BLaER1 (cell line): ENCODE results near the gene P2RY4.

ENCODE experiments used
- H3K27ac ChIP-seq: shearing (Covaris generic); formaldehyde crosslinking; 2 replicates; pipeline ENCODE4 v1.8.1; 2022
- H3K27me3 ChIP-seq: shearing (Covaris generic); formaldehyde crosslinking; 2 replicates; pipeline ENCODE4 v1.8.1; 2022
- H3K36me3 ChIP-seq: shearing (Covaris generic); formaldehyde crosslinking; 2 replicates; pipeline ENCODE4 v1.8.1; 2022
- H3K4me1 ChIP-seq: shearing (Covaris generic); formaldehyde crosslinking; 2 replicates; pipeline ENCODE4 v1.8.1; 2022
- H3K4me2 ChIP-seq: shearing (Covaris generic); formaldehyde crosslinking; 2 replicates; pipeline ENCODE4 v1.8.1; 2022
- H3K4me3 ChIP-seq: shearing (Covaris generic); formaldehyde crosslinking; 2 replicates; pipeline ENCODE4 v1.8.1; 2022
- H3K9ac ChIP-seq: shearing (Covaris generic); formaldehyde crosslinking; 2 replicates; pipeline ENCODE4 v1.8.1; 2022
- H3K9me3 ChIP-seq: shearing (Covaris generic); formaldehyde crosslinking; 2 replicates; pipeline ENCODE4 v1.8.1; 2022
- H4K20me1 ChIP-seq: shearing (Covaris generic); formaldehyde crosslinking; 2 replicates; pipeline ENCODE4 v1.8.1; 2022
- Cebpa-rat ChIP-seq: shearing (Covaris generic); IDR thresholded peaks from 2 replicates; pipeline ENCODE4 v1.8.1; 2022

The P2RY4 gene

GRCh38 chrX:70268034-70268433 lies 8.0 kb upstream of the P2RY4 start, which contains the start of gene ARR3:
TSS of gene ARR3 (plus strand) at chrX:70268334. CDS start at chrX:70269386, 1,052 bp downstream.
- Histone ChIP-seq H3K9me3 (no peaks in the 10 kb centered on the region), H3K27me3 (peaks cover 67% of the 10 kb centered on the region), H3K4me2 (no peak within 1 kb of the TSS), H3K27ac (no peak within 1 kb of the TSS), H3K9ac (no peak within 1 kb of the TSS), H4K20me1 (no peaks in the 10 kb centered on the region), H3K4me1 (no peaks in the 10 kb centered on the region), H3K4me3 (no peak within 1 kb of the TSS), H3K36me3 (no peaks in the 10 kb centered on the region)
- no peak for TF ChIP-seq Cebpa-rat

DNA sequence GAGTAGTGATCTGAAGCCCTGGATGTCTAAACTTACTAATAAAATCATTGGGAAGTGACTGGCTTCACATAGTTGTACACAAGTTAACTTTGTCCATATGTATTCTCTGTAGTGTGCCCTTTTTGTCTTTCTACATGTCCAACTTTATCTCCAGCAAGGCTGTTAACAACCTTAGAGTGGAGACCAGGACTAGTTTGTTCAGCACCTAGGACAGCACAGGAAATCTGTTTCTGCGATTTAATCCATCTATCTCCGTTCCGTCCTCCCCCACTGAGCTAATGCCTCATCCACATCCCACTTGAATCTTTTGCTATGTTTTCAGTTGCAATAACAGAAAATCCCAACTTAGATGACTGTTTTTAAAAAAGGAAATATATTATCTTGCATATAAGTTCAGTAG lies 4.8 kb upstream of the P2RY4 start:
- no peaks in the 10 kb centered on the region for H3K4me1 ChIP-seq
- H3K4me3 ChIP-seq, result no peak overlapping the region
- H4K20me1 ChIP-seq, result no peaks in the 10 kb centered on the region; the same call in 1 of the 2 replicates
- no peaks in the 10 kb centered on the region for H3K9me3 ChIP-seq
- no peak overlapping the region for H3K9ac ChIP-seq
- no peak overlapping the region for H3K4me2 ChIP-seq
- H3K27me3 ChIP-seq, result peaks cover 73% of the 10 kb centered on the region
- TF ChIP-seq Cebpa-rat, result no peak
- no peaks in the 10 kb centered on the region for H3K36me3 ChIP-seq
- H3K27ac ChIP-seq, result no peak overlapping the region

GRCh38 chrX:70262952-70263567 lies 3.1 kb upstream of the P2RY4 start:
- Histone ChIP-seq H4K20me1 (no peaks in the 10 kb centered on the region; the same call in 1 of the 2 replicates), H3K4me1 (no peaks in the 10 kb centered on the region), H3K36me3 (no peaks in the 10 kb centered on the region), H3K4me2 (no peak overlapping the region), H3K27me3 (peaks cover 72% of the 10 kb centered on the region), H3K27ac (no peak overlapping the region), H3K9ac (no peak overlapping the region), H3K4me3 (no peak overlapping the region), H3K9me3 (no peaks in the 10 kb centered on the region)
- no peak for TF ChIP-seq Cebpa-rat

GRCh38 chrX:70257423-70258288 lies 2.3 kb downstream of the P2RY4 start:
- no peaks in the 10 kb centered on the region for H3K4me1 ChIP-seq
- no peaks in the 10 kb centered on the region; the same call in 1 of the 2 replicates for H4K20me1 ChIP-seq
- H3K4me3 ChIP-seq, result no peak overlapping the region
- no peaks in the 10 kb centered on the region for H3K36me3 ChIP-seq
- no peak overlapping the region for H3K27ac ChIP-seq
- H3K9ac ChIP-seq, result no peak overlapping the region
- TF ChIP-seq Cebpa-rat, result no peak
- H3K27me3 ChIP-seq, result peaks cover 82% of the 10 kb centered on the region
- H3K4me2 ChIP-seq, result no peak overlapping the region
- no peaks in the 10 kb centered on the region for H3K9me3 ChIP-seq

DNA sequence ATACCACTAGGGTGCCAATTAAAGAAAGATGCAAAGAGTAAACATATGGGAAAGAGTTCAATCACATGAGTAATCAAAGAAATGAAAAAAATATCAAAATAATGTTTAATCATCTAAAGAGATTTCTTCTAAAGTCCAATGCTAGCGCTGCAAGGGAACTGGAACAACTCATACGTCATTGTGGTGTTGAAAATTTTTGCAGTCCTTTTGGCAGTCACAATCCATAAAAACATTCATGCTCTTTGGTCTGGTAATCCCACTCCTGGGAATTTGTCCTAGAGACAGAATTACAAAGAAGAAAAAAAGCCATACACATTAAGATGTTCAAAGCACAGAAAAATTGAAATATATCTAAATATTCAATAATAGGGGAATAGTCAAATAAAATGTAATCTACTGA lies 4.6 kb downstream of the P2RY4 start:
- Histone ChIP-seq H3K27ac (no peak overlapping the region), H3K27me3 (peaks cover 80% of the 10 kb centered on the region), H3K9ac (no peak overlapping the region), H4K20me1 (no peaks in the 10 kb centered on the region; the same call in 1 of the 2 replicates), H3K36me3 (no peaks in the 10 kb centered on the region), H3K4me2 (no peak overlapping the region), H3K4me3 (no peak overlapping the region), H3K9me3 (no peaks in the 10 kb centered on the region), H3K4me1 (no peaks in the 10 kb centered on the region)
- no peak for TF ChIP-seq Cebpa-rat

- Histone ChIP-seq H3K9ac (no peak overlapping the region), H3K4me1 (no peaks in the 10 kb centered on the region), H3K36me3 (no peaks in the 10 kb centered on the region), H3K4me3 (no peak overlapping the region), H3K27ac (no peak overlapping the region), H3K27me3 (peaks cover 77% of the 10 kb centered on the region), H3K9me3 (no peaks in the 10 kb centered on the region), H4K20me1 (no peaks in the 10 kb centered on the region; the same call in 1 of the 2 replicates), H3K4me2 (no peak overlapping the region)
- TF ChIP-seq Cebpa-rat, result no peak
Observed at GRCh38 chrX:70254909-70255308, 5.1 kb downstream of the P2RY4 start.

- no peaks in the 10 kb centered on the region for H3K9me3 ChIP-seq
- no peak for TF ChIP-seq Cebpa-rat
- H3K9ac ChIP-seq, result no peak overlapping the region
- H3K4me3 ChIP-seq, result no peak overlapping the region
- no peaks in the 10 kb centered on the region for H3K36me3 ChIP-seq
- peaks cover 74% of the 10 kb centered on the region for H3K27me3 ChIP-seq
- H3K4me1 ChIP-seq, result no peaks in the 10 kb centered on the region
- H3K27ac ChIP-seq, result no peak overlapping the region
- H4K20me1 ChIP-seq, result no peaks in the 10 kb centered on the region
- H3K4me2 ChIP-seq, result no peak overlapping the region
Observed at GRCh38 chrX:70254063-70254400, 6.0 kb downstream of the P2RY4 start.

DNA sequence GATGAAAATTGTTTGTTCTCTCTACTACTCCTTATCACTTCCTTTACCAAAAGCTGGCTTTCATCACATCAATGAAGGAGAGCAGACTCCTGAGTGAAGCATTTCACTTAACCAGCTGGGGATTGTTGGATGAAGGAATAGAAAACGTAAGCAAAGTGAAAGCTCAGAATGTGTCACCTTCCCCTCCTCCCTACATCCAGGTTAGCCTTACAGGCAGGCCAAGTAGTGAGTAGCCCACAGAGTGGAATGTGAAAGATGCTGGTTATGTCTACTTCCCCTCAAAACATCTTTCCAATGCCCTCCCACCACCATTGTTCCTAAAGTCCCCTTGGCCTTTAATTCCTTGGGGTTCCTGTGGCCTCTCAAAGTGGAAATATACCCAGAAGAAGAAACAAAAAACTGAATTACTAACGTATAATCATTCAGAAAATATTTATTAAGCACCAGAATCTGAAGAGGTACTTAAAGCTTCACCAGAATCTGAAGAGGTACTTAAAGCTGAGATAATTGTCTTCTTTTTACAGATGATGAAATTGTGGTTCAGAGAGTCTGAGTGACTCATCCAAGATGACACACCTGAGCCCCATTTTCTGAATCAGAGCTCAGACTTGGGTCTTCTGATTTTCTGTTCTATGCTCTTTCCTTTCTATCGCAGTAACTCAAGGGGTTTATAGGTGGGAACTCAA lies 6.5 kb downstream of the P2RY4 start:
- H3K27me3 ChIP-seq, result peaks cover 75% of the 10 kb centered on the region
- H3K4me2 ChIP-seq, result no peak overlapping the region
- no peak for TF ChIP-seq Cebpa-rat
- no peak overlapping the region for H3K4me3 ChIP-seq
- H3K4me1 ChIP-seq, result no peaks in the 10 kb centered on the region
- H4K20me1 ChIP-seq, result no peaks in the 10 kb centered on the region
- H3K9ac ChIP-seq, result no peak overlapping the region
- no peaks in the 10 kb centered on the region for H3K9me3 ChIP-seq
- H3K36me3 ChIP-seq, result no peaks in the 10 kb centered on the region
- no peak overlapping the region for H3K27ac ChIP-seq

- no peak overlapping the region for H3K27ac ChIP-seq
- peaks cover 73% of the 10 kb centered on the region for H3K27me3 ChIP-seq
- no peak for TF ChIP-seq Cebpa-rat
- no peaks in the 10 kb centered on the region for H4K20me1 ChIP-seq
- H3K9ac ChIP-seq, result no peak overlapping the region
- H3K4me3 ChIP-seq, result no peak overlapping the region
- no peaks in the 10 kb centered on the region for H3K4me1 ChIP-seq
- no peaks in the 10 kb centered on the region for H3K9me3 ChIP-seq
- no peak overlapping the region for H3K4me2 ChIP-seq
- H3K36me3 ChIP-seq, result no peaks in the 10 kb centered on the region
Observed at GRCh38 chrX:70252491-70252890, 7.5 kb downstream of the P2RY4 start.

DNA sequence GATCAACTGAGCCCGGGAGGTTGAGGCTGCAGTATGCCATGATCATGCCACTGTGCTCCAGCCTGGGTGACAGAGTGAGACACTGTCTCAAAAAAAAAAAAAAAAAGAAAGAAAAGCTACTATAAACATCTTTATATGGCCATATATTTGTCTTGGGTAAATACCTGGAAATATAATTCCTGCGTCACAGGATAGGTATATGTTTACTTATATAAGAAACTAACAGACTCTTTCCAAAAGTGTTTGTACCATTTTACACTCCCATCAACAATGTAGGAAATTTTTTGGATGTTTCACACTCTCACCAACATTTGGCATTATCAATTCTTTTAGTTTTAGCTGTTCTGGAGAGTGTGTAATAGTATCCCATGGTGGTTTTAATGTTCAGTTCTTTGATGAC lies 12.8 kb downstream of the P2RY4 start:
- Histone ChIP-seq H4K20me1 (no peaks in the 10 kb centered on the region), H3K36me3 (no peaks in the 10 kb centered on the region), H3K4me2 (no peak overlapping the region), H3K9me3 (no peaks in the 10 kb centered on the region), H3K9ac (no peak overlapping the region), H3K27me3 (peaks cover 79% of the 10 kb centered on the region), H3K4me3 (no peak overlapping the region), H3K4me1 (no peaks in the 10 kb centered on the region), H3K27ac (no peak overlapping the region)
- no peak for TF ChIP-seq Cebpa-rat
